ENCODE results near the gene GRIK4. TPM values are rescaled to one million over a fixed set of nuclear protein-coding genes. Genes with fewer than 3 reads are reported as not detected.
"Not testable (repeated sequence)": the region's sequence is repeated elsewhere in the genome, so short reads cannot be mapped to it uniquely, and the experiment has no call there.

GRIK4 gene
- polyA plus RNA-seq, 1 of the 3 experiments (the other 2 are of a cell fraction): 0.03 TPM

GRCh38 chr11:120759046-120759445 is 247.5 kb downstream of the GRIK4 start (continued):
- TF ChIP-seq, protein P1, sequence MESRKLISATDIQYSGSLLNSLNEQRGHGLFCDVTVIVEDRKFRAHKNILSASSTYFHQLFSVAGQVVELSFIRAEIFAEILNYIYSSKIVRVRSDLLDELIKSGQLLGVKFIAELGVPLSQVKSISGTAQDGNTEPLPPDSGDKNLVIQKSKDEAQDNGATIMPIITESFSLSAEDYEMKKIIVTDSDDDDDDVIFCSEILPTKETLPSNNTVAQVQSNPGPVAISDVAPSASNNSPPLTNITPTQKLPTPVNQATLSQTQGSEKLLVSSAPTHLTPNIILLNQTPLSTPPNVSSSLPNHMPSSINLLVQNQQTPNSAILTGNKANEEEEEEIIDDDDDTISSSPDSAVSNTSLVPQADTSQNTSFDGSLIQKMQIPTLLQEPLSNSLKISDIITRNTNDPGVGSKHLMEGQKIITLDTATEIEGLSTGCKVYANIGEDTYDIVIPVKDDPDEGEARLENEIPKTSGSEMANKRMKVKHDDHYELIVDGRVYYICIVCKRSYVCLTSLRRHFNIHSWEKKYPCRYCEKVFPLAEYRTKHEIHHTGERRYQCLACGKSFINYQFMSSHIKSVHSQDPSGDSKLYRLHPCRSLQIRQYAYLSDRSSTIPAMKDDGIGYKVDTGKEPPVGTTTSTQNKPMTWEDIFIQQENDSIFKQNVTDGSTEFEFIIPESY (IDR thresholded peaks at IDR 0.05; ENCODE audit: borderline replicate concordance, low read depth): no peak
- TF ChIP-seq, protein P2, sequence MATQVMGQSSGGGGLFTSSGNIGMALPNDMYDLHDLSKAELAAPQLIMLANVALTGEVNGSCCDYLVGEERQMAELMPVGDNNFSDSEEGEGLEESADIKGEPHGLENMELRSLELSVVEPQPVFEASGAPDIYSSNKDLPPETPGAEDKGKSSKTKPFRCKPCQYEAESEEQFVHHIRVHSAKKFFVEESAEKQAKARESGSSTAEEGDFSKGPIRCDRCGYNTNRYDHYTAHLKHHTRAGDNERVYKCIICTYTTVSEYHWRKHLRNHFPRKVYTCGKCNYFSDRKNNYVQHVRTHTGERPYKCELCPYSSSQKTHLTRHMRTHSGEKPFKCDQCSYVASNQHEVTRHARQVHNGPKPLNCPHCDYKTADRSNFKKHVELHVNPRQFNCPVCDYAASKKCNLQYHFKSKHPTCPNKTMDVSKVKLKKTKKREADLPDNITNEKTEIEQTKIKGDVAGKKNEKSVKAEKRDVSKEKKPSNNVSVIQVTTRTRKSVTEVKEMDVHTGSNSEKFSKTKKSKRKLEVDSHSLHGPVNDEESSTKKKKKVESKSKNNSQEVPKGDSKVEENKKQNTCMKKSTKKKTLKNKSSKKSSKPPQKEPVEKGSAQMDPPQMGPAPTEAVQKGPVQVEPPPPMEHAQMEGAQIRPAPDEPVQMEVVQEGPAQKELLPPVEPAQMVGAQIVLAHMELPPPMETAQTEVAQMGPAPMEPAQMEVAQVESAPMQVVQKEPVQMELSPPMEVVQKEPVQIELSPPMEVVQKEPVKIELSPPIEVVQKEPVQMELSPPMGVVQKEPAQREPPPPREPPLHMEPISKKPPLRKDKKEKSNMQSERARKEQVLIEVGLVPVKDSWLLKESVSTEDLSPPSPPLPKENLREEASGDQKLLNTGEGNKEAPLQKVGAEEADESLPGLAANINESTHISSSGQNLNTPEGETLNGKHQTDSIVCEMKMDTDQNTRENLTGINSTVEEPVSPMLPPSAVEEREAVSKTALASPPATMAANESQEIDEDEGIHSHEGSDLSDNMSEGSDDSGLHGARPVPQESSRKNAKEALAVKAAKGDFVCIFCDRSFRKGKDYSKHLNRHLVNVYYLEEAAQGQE (IDR thresholded peaks at IDR 0.05; ENCODE audit: low read depth, low read length): no peak
- no peak for TF ChIP-seq NRF1 (IDR thresholded peaks at IDR 0.05; ENCODE audit: low read depth, low read length)

DNA sequence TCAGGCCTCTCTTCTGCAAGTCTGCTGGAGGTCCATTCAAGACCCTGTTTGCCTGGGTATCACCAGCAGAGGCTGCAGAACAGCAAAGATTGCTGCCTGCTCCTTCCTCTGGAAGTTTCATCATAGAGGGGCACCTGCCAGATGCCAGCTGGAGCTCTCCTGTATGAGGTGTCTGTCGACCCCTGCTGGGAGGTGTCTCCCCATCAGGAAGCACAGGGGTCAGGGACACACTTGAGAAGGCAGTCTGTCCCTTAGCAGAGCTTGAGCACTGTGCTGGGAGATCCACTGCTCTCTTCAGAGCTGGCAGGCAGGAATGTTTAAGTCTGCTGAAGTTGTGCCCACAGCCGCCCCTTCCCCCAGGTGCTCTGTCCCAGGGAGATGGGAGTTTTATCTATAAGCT is 254.2 kb downstream of the GRIK4 start:
- H3K9me2 ChIP-seq; H3K9me3 ChIP-seq; H3K27ac ChIP-seq (ENCODE audit: low read depth in 2 of 2, low read length in 1 of 2); H3K36me3 ChIP-seq (replicated peaks in 1 of 2; ENCODE audit: control insufficient read depth in 1 of 2, insufficient read depth in 2 of 2, low read length in 1 of 2); H4K20me1 ChIP-seq (ENCODE audit: insufficient read depth); DNase-seq; H3K79me2 ChIP-seq (ENCODE audit: insufficient read depth); H3K4me2 ChIP-seq; H3K4me1 ChIP-seq (ENCODE audit: control insufficient read depth in 1 of 2, insufficient read depth in 2 of 2, low read depth in 1 of 2, low read length in 1 of 2); H3F3A ChIP-seq (replicated peaks; ENCODE audit: insufficient read depth); H3K4me3 ChIP-seq (ENCODE audit: low read depth in 2 of 2, low read length in 1 of 2); H3K27me3 ChIP-seq (ENCODE audit: insufficient read depth); H3K9ac ChIP-seq; H2AFZ ChIP-seq (ENCODE audit: low read depth); POLR2A ChIA-PET: not testable (repeated sequence)
- WGBS (ENCODE audit: low lambda C conversion rate): no CpG with 5 or more reads among the region's 2 CpGs
- CTCF ChIA-PET: interaction anchor here (1.1 to 1.3 kb wide), 2 partner anchors 10 to 37 kb away, joined by 4 to 5 read pairs; no protein-coding TSS in a partner anchor

GRCh38 chr11:120766318-120766717 is 254.8 kb downstream of the GRIK4 start:
- ChIA-PET POLR2A (no interaction called here), CTCF (interaction anchor here (1.1 kb wide), 1 partner anchor 10 kb away, joined by 4 read pairs; no protein-coding TSS in a partner anchor)
- no peak for TF ChIP-seq RXRA (IDR thresholded peaks at IDR 0.05; ENCODE audit: borderline replicate concordance, low read depth)

More at GRCh38 chr11:120766318-120766717, 254.8 kb downstream of the GRIK4 start:
- Histone ChIP-seq H3F3A (replicated peaks; ENCODE audit: insufficient read depth) (no peaks in the 10 kb centered on the region), H2AFZ (ENCODE audit: low read depth) (no peak overlapping the region), H4K20me1 (ENCODE audit: insufficient read depth) (no peaks in the 10 kb centered on the region), H3K4me2 (no peak overlapping the region), H3K9me2 (no peaks in the 10 kb centered on the region), H3K36me3 (replicated peaks in 1 of 2; ENCODE audit: control insufficient read depth in 1 of 2, insufficient read depth in 2 of 2, low read length in 1 of 2) (no peaks in the 10 kb centered on the region), H3K79me2 (ENCODE audit: insufficient read depth) (no peaks in the 10 kb centered on the region), H3K4me3 (ENCODE audit: low read depth in 2 of 2, low read length in 1 of 2) (no peak overlapping the region), H3K9ac (no peak overlapping the region), H3K9me3 (no peaks in the 10 kb centered on the region), H3K4me1 (ENCODE audit: control insufficient read depth in 1 of 2, insufficient read depth in 2 of 2, low read depth in 1 of 2, low read length in 1 of 2) (no peaks in the 10 kb centered on the region; a peak in 1 of 4 replicates), H3K27me3 (ENCODE audit: insufficient read depth) (no peaks in the 10 kb centered on the region), H3K27ac (ENCODE audit: low read depth in 2 of 2, low read length in 1 of 2) (no peak overlapping the region)
- DNase-seq: no peak
- WGBS (ENCODE audit: low lambda C conversion rate): 37% methylated on average over 4 of the region's 7 CpGs

Measured in SK-N-SH (cell line).